Liver (tissue), 9 donors: ENCODE measurements around the gene PTK7. TPM values are rescaled to one million over a fixed set of nuclear protein-coding genes. Genes with fewer than 3 reads are reported as not detected.

ENCODE experiments used
- DNase-seq: peaks from one replicate; pipeline ENCODE4 v3.0.0-alpha.2; 2017; ENCODE audit warnings: low spot score
- H3K27ac ChIP-seq, 2 donors: one replicate each; pipeline ENCODE4 v1.7.0; 2013; ENCODE audit warnings: inconsistent platforms in 2 of 2, low read length in 2 of 2, control low read depth in 1 of 2, low read depth in 1 of 2, mild to moderate bottlenecking in 1 of 2
- H3K27me3 ChIP-seq, 4 donors: one replicate each; pipeline versions ENCODE4 v1.6.1 to v1.7.0; 2013; ENCODE audit warnings: low read length in 3 of 4, inconsistent platforms in 1 of 4, mild to moderate bottlenecking in 1 of 4, moderate library complexity in 1 of 4; ENCODE audit not compliant: control insufficient read depth in 4 of 4, insufficient read depth in 4 of 4
- H3K36me3 ChIP-seq, 4 donors: one replicate each; pipeline versions ENCODE4 v1.6.1 to v1.7.0; 2013; ENCODE audit warnings: low read length in 3 of 4, mild to moderate bottlenecking in 3 of 4, low read depth in 1 of 4, moderate library complexity in 1 of 4; ENCODE audit not compliant: control insufficient read depth in 4 of 4, insufficient read depth in 3 of 4
- H3K4me1 ChIP-seq, 4 donors: one replicate each; pipeline versions ENCODE4 v1.6.1 to v1.7.0; 2013; ENCODE audit warnings: low read length in 3 of 4, mild to moderate bottlenecking in 3 of 4, moderate library complexity in 1 of 4; ENCODE audit not compliant: control insufficient read depth in 4 of 4, insufficient read depth in 4 of 4
- H3K4me3 ChIP-seq, 3 donors: one replicate each; pipeline versions ENCODE4 v1.6.1 to v1.7.0; 2013; ENCODE audit warnings: low read length in 3 of 3, control low read depth in 1 of 3, low read depth in 1 of 3, mild to moderate bottlenecking in 1 of 3
- H3K9ac ChIP-seq, 2 donors: one replicate each; pipeline ENCODE4 v1.7.0; 2013; ENCODE audit warnings: low read length in 2 of 2, mild to moderate bottlenecking in 2 of 2, moderate library complexity in 2 of 2, control low read depth in 1 of 2, low read depth in 1 of 2
- H3K9me3 ChIP-seq, 4 donors: one replicate each; pipeline versions ENCODE4 v1.6.1 to v1.7.0; 2013; ENCODE audit warnings: low read length in 3 of 4; ENCODE audit not compliant: control insufficient read depth in 4 of 4
- ATF3 ChIP-seq: IDR thresholded peaks from 2 replicates; pipeline ENCODE4 v1.6.1; 2016; ENCODE audit warnings: antibody characterized with exemption
- EGR1 ChIP-seq, 2 donors: IDR thresholded peaks; 2 replicates each; pipeline ENCODE4 v1.6.1; 2016 to 2018; ENCODE audit warnings: antibody characterized with exemption in 2 of 2, low read depth in 2 of 2
- FOXA1 ChIP-seq: IDR thresholded peaks from 2 replicates; pipeline ENCODE4 v1.6.1; 2016; ENCODE audit warnings: antibody characterized with exemption
- FOXA2 ChIP-seq: IDR thresholded peaks from 2 replicates; pipeline ENCODE4 v1.6.1; 2016; ENCODE audit warnings: antibody characterized with exemption
- GABPA ChIP-seq, 2 donors: IDR thresholded peaks in 1 of 2; conservative IDR thresholded peaks in 1 of 2; 2 replicates each; pipeline ENCODE4 v1.6.1; 2016; ENCODE audit warnings: antibody characterized with exemption in 2 of 2, mild to moderate bottlenecking in 1 of 2, moderate library complexity in 1 of 2
- HNF4A ChIP-seq, 2 donors: conservative IDR thresholded peaks; 2 replicates each; pipeline ENCODE4 v1.6.1; 2016; ENCODE audit warnings: antibody characterized with exemption in 2 of 2, mild to moderate bottlenecking in 2 of 2
- HNF4G ChIP-seq: IDR thresholded peaks from 2 replicates; pipeline ENCODE4 v1.6.1; 2016; ENCODE audit warnings: antibody characterized with exemption
- JUND ChIP-seq, 2 donors: IDR thresholded peaks; 2 replicates each; pipeline ENCODE4 v1.6.1; 2016; ENCODE audit warnings: antibody characterized with exemption in 2 of 2
- NR2F2 ChIP-seq: IDR thresholded peaks from 2 replicates; pipeline ENCODE4 v1.6.1; 2016; ENCODE audit warnings: antibody characterized with exemption
- RAD21 ChIP-seq, 2 donors: IDR thresholded peaks; 2 replicates each; pipeline ENCODE4 v1.6.1; 2016; ENCODE audit warnings: antibody characterized with exemption in 2 of 2, mild to moderate bottlenecking in 2 of 2
- RXRA ChIP-seq, 2 donors: IDR thresholded peaks; 2 replicates each; pipeline ENCODE4 v1.6.1; 2017 to 2018; ENCODE audit warnings: antibody characterized with exemption in 2 of 2, mild to moderate bottlenecking in 1 of 2
- SP1 ChIP-seq: IDR thresholded peaks from 2 replicates; pipeline ENCODE4 v1.6.1; 2018; ENCODE audit warnings: antibody characterized with exemption, mild to moderate bottlenecking
- TAF1 ChIP-seq: conservative IDR thresholded peaks from 2 replicates; pipeline ENCODE4 v1.6.1; 2016; ENCODE audit warnings: antibody characterized with exemption, mild to moderate bottlenecking
- YY1 ChIP-seq: IDR thresholded peaks from 2 replicates; pipeline ENCODE4 v1.6.1; 2016; ENCODE audit warnings: antibody characterized with exemption, mild to moderate bottlenecking
- ZBTB33 ChIP-seq: IDR thresholded peaks from 2 replicates; pipeline ENCODE4 v1.6.1; 2016; ENCODE audit warnings: antibody characterized with exemption
- WGBS: extraction: QIAGEN DNeasy Blood & Tissue Kit; methylation state at CpG from one replicate; pipeline ENCODE4 v1.1.7; 2013; 5-methylcytosine and 5-hydroxymethylcytosine counted together
- polyA plus RNA-seq, 2 donors: library from polyadenylated mRNA; stranded (reverse) in 1 of 2; unstranded in 1 of 2; fragments of 200-250 nt in 1 of 2; fragments of >200 nt in 1 of 2; fragmentation: Nextera tagmentation in 1 of 2; extraction: Ambion mirVana in 1 of 2; gene quantifications; one replicate each; pipeline versions ENCODE4 v1.2.1 to v1.2.3, GENCODE V29; 2013 to 2015
- total RNA-seq, 2 donors: library from RNA; depleted of rRNA; stranded (reverse); fragments of >200 nt; gene quantifications; one replicate each; pipeline ENCODE4 v1.2.3, GENCODE V29; 2014
- TF ChIP-seq, protein P1 (sequence below): fragments of 150-350 bp; IDR thresholded peaks from 2 replicates; pipeline ENCODE4 v1.5.1; 2017; ENCODE audit warnings: improper control_type of control experiment, low read depth, low read length; ENCODE audit not compliant: missing input control
- TF ChIP-seq, protein P2 (sequence below): IDR thresholded peaks from 2 replicates; pipeline ENCODE4 v1.6.1; 2016; ENCODE audit warnings: antibody characterized with exemption, mild to moderate bottlenecking
- TF ChIP-seq, protein P3 (sequence below): IDR thresholded peaks from 2 replicates; pipeline ENCODE4 v1.6.1; 2016; ENCODE audit warnings: antibody characterized with exemption
- donor health status: healthy.
- donor health status: healthy.
- donor health status: healthy.
- donor health status: healthy.
- donor health status: healthy.

Gene PTK7
- total and polyA plus RNA-seq, 4 donors: 0.67 to 10.5 (median 1.3) TPM

DNA sequence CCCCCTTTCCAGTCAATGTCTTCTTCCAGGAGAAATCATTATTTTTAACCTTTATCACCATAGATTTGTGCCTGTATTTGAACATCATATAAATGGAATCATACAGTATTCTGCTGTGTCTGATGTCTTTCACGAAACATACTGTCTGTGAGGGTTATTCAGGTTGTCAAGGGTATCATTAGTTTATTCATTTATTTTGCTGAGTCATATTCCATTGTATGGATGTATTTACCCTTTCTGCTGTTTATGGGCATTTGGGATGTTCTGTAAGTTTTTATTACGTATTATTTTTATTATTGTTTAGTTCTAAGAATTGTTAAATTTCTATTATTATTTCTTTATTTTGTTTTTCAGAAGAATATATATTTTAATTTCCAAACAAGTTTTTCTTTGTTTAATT, 131.2 kb downstream of the PTK7 start:
- Histone ChIP-seq H3K9me3 (no peaks in the 10 kb centered on the region), H3K4me3 (no peak overlapping the region), H3K4me1 (no peaks in the 10 kb centered on the region), H3K9ac (no peak overlapping the region), H3K27ac (no peak overlapping the region), H3K27me3 (no peaks in the 10 kb centered on the region), H3K36me3 (peaks cover 0 to 10% (median 5%) of the 10 kb centered on the region in 4 donors)
- TF ChIP-seq, protein P1, sequence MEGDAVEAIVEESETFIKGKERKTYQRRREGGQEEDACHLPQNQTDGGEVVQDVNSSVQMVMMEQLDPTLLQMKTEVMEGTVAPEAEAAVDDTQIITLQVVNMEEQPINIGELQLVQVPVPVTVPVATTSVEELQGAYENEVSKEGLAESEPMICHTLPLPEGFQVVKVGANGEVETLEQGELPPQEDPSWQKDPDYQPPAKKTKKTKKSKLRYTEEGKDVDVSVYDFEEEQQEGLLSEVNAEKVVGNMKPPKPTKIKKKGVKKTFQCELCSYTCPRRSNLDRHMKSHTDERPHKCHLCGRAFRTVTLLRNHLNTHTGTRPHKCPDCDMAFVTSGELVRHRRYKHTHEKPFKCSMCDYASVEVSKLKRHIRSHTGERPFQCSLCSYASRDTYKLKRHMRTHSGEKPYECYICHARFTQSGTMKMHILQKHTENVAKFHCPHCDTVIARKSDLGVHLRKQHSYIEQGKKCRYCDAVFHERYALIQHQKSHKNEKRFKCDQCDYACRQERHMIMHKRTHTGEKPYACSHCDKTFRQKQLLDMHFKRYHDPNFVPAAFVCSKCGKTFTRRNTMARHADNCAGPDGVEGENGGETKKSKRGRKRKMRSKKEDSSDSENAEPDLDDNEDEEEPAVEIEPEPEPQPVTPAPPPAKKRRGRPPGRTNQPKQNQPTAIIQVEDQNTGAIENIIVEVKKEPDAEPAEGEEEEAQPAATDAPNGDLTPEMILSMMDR: no peak
- TF ChIP-seq SP1 (no peak), TAF1 (no peak), RAD21 (IDR thresholded peaks at IDR 0.05) (no peak), NR2F2 (no peak), HNF4G (no peak), EGR1 (IDR thresholded peaks at IDR 0.05; ENCODE audit: low read depth in 2 of 2) (no peak), GABPA (IDR thresholded peaks at IDR 0.05 in 1 of 2, conservative IDR thresholded peaks at IDR 0.05 in 1 of 2) (no peak), ZBTB33 (no peak), RXRA (IDR thresholded peaks at IDR 0.05) (no peak), FOXA1 (no peak), YY1 (no peak), HNF4A (conservative IDR thresholded peaks at IDR 0.05) (no peak), FOXA2 (no peak), JUND (IDR thresholded peaks at IDR 0.05) (no peak), ATF3 (no peak)
- TF ChIP-seq, protein P2, sequence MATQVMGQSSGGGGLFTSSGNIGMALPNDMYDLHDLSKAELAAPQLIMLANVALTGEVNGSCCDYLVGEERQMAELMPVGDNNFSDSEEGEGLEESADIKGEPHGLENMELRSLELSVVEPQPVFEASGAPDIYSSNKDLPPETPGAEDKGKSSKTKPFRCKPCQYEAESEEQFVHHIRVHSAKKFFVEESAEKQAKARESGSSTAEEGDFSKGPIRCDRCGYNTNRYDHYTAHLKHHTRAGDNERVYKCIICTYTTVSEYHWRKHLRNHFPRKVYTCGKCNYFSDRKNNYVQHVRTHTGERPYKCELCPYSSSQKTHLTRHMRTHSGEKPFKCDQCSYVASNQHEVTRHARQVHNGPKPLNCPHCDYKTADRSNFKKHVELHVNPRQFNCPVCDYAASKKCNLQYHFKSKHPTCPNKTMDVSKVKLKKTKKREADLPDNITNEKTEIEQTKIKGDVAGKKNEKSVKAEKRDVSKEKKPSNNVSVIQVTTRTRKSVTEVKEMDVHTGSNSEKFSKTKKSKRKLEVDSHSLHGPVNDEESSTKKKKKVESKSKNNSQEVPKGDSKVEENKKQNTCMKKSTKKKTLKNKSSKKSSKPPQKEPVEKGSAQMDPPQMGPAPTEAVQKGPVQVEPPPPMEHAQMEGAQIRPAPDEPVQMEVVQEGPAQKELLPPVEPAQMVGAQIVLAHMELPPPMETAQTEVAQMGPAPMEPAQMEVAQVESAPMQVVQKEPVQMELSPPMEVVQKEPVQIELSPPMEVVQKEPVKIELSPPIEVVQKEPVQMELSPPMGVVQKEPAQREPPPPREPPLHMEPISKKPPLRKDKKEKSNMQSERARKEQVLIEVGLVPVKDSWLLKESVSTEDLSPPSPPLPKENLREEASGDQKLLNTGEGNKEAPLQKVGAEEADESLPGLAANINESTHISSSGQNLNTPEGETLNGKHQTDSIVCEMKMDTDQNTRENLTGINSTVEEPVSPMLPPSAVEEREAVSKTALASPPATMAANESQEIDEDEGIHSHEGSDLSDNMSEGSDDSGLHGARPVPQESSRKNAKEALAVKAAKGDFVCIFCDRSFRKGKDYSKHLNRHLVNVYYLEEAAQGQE: no peak
- TF ChIP-seq, protein P3, sequence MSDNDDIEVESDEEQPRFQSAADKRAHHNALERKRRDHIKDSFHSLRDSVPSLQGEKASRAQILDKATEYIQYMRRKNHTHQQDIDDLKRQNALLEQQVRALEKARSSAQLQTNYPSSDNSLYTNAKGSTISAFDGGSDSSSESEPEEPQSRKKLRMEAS: no peak
- no peak for DNase-seq
- WGBS: 95% methylated on average over 2 of the region's 2 CpGs

Other genes with a start within 250 kb of the PTK7 start
- 10 to 100 TPM; 51.9 to 63.8 TPM for gene RPL7L1, start 196.7 kb upstream of the PTK7 start, total RNA-seq
- gene RPL7L1, start 196.7 kb upstream of the PTK7 start, polyA plus RNA-seq: 10 to 100 TPM; 39.6 to 43.8 TPM
- 1 to 10 TPM in 1 of 2 donors, not detected in 1; 1.1 TPM for gene PTCRA, start 160.3 kb upstream of the PTK7 start, total RNA-seq
- gene PTCRA, start 160.3 kb upstream of the PTK7 start, polyA plus RNA-seq: under 1 TPM in 1 of 2 donors, not detected in 1; 0.63 TPM
- gene CNPY3, start 146.8 kb upstream of the PTK7 start, total RNA-seq: 10 to 100 TPM; 17.2 to 18.0 TPM
- gene CNPY3, start 146.8 kb upstream of the PTK7 start, polyA plus RNA-seq: 10 to 100 TPM; 36.5 to 41.0 TPM
- 100 to 1,000 TPM in 1 of 2 donors, 10 to 100 TPM in 1; 10.5 to 140 TPM for gene GNMT, start 115.6 kb upstream of the PTK7 start, total RNA-seq
- gene GNMT, start 115.6 kb upstream of the PTK7 start, polyA plus RNA-seq: 100 to 1,000 TPM; 119 to 163 TPM
- 10 to 100 TPM; 15.1 to 20.7 TPM for gene PEX6, start 97.1 kb upstream of the PTK7 start, total RNA-seq
- gene PEX6, start 97.1 kb upstream of the PTK7 start, polyA plus RNA-seq: 10 to 100 TPM in 1 of 2 donors, 1 to 10 TPM in 1; 5.4 to 15.4 TPM
- gene PPP2R5D, start 91.7 kb upstream of the PTK7 start, total RNA-seq: 10 to 100 TPM; 12.9 to 13.9 TPM
- gene PPP2R5D, start 91.7 kb upstream of the PTK7 start, polyA plus RNA-seq: 10 to 100 TPM in 1 of 2 donors, 1 to 10 TPM in 1; 6.7 to 13.5 TPM
- 10 to 100 TPM; 10.7 to 24.0 TPM for gene MEA1, start 62.4 kb upstream of the PTK7 start, total RNA-seq
- gene MEA1, start 62.4 kb upstream of the PTK7 start, polyA plus RNA-seq: 10 to 100 TPM; 37.2 to 50.3 TPM
- 10 to 100 TPM; 51.2 to 66.5 TPM for gene KLHDC3, start 62.1 kb upstream of the PTK7 start, total RNA-seq
- gene KLHDC3, start 62.1 kb upstream of the PTK7 start, polyA plus RNA-seq: 10 to 100 TPM; 30.9 to 49.9 TPM
- 10 to 100 TPM; 23.4 to 33.4 TPM for gene RRP36, start 54.7 kb upstream of the PTK7 start, total RNA-seq
- gene RRP36, start 54.7 kb upstream of the PTK7 start, polyA plus RNA-seq: 10 to 100 TPM; 26.0 to 26.4 TPM
- 10 to 100 TPM; 10.3 to 10.4 TPM for gene CUL7, start 22.5 kb upstream of the PTK7 start, total RNA-seq
- 1 to 10 TPM; 2.2 to 5.2 TPM for gene CUL7, start 22.5 kb upstream of the PTK7 start, polyA plus RNA-seq
- gene MRPL2, start 16.9 kb upstream of the PTK7 start, total RNA-seq: 10 to 100 TPM; 19.6 to 23.8 TPM
- 10 to 100 TPM; 65.6 to 73.9 TPM for gene MRPL2, start 16.9 kb upstream of the PTK7 start, polyA plus RNA-seq
- gene KLC4, start 16.7 kb upstream of the PTK7 start, total RNA-seq: 10 to 100 TPM; 33.2 to 97.0 TPM
- gene KLC4, start 16.7 kb upstream of the PTK7 start, polyA plus RNA-seq: 10 to 100 TPM; 44.4 to 47.4 TPM
- gene SRF, start 95.0 kb downstream of the PTK7 start, total RNA-seq: 10 to 100 TPM in 1 of 2 donors, 1 to 10 TPM in 1; 7.1 to 11.7 TPM
- 1 to 10 TPM; 2.0 to 7.1 TPM for gene SRF, start 95.0 kb downstream of the PTK7 start, polyA plus RNA-seq
- 10 to 100 TPM in 1 of 2 donors, 1 to 10 TPM in 1; 7.5 to 21.8 TPM for gene CUL9, start 105.9 kb downstream of the PTK7 start, total RNA-seq
- gene CUL9, start 105.9 kb downstream of the PTK7 start, polyA plus RNA-seq: 1 to 10 TPM; 6.5 to 7.5 TPM
- 10 to 100 TPM; 53.2 to 59.8 TPM for gene DNPH1, start 153.2 kb downstream of the PTK7 start, total RNA-seq
- 100 to 1,000 TPM; 147 to 195 TPM for gene DNPH1, start 153.2 kb downstream of the PTK7 start, polyA plus RNA-seq
- gene TTBK1, start 167.2 kb downstream of the PTK7 start, total RNA-seq: 1 to 10 TPM in 1 of 2 donors, under 1 TPM in 1; 0.14 to 1.2 TPM
- under 1 TPM; 0.18 to 0.70 TPM for gene TTBK1, start 167.2 kb downstream of the PTK7 start, polyA plus RNA-seq
- 100 to 1,000 TPM; 143 to 495 TPM for gene SLC22A7, start 221.9 kb downstream of the PTK7 start, total RNA-seq
- 100 to 1,000 TPM; 172 to 284 TPM for gene SLC22A7, start 221.9 kb downstream of the PTK7 start, polyA plus RNA-seq
- gene CRIP3, start 232.5 kb downstream of the PTK7 start, total RNA-seq: 1 to 10 TPM; 1.1 to 1.6 TPM
- 1 to 10 TPM; 3.2 to 9.5 TPM for gene CRIP3, start 232.5 kb downstream of the PTK7 start, polyA plus RNA-seq